H1 (cell line): ENCODE measurements around the gene CRYM.
A peak's percentile ranks its signal among the peaks of the same experiment; 100 is the strongest.

Experiments used
- CTCF ChIP-seq, 3 experiments: IDR thresholded peaks; 1 replicate in 2 of 3; 2 replicates in 1 of 3; pipeline versions ENCODE4 v1.5.1 to v1.6.1; 2011; ENCODE audit warnings: low read length in 3 of 3, mild to moderate bottlenecking in 3 of 3, inconsistent platforms in 2 of 3, low read depth in 1 of 3, moderate library complexity in 1 of 3; ENCODE audit not compliant: insufficient read depth in 1 of 3; ENCODE audit errors: control extremely low read depth in 1 of 3
- EZH2 ChIP-seq: fragments of 200-600 bp; sonication (generic); IDR thresholded peaks from 2 replicates; pipeline ENCODE4 v1.7.1; 2012; ENCODE audit warnings: low read depth, mild to moderate bottlenecking, moderate library complexity, low read length, inconsistent platforms; ENCODE audit not compliant: severe bottlenecking
- POLR2A ChIP-seq, 2 experiments: IDR thresholded peaks; 1 replicate in 1 of 2; 2 replicates in 1 of 2; pipeline ENCODE4 v1.6.1; 2011; ENCODE audit warnings: low read depth in 2 of 2, low read length in 2 of 2, mild to moderate bottlenecking in 2 of 2; ENCODE audit errors: control extremely low read depth in 1 of 2
- POLR2AphosphoS5 ChIP-seq: IDR thresholded peaks from 2 replicates; pipeline ENCODE4 v1.6.1; 2011; ENCODE audit warnings: low read depth, low read length
- ZNF274 ChIP-seq: IDR thresholded peaks from 2 replicates; pipeline ENCODE4 v1.7.0; 2012; ENCODE audit warnings: low read length, borderline replicate concordance; ENCODE audit errors: extremely low read depth

- TF ChIP-seq CTCF (IDR thresholded peaks at IDR 0.05; ENCODE audit: control extremely low read depth in 1 of 3, insufficient read depth in 1 of 3, low read depth in 1 of 3, low read length in 3 of 3) (no peak), POLR2A (IDR thresholded peaks at IDR 0.05; ENCODE audit: control extremely low read depth in 1 of 2, low read depth in 2 of 2, low read length in 2 of 2) (no peak), ZNF274 (no peak), EZH2 (peak; percentile 23), POLR2AphosphoS5 (no peak)
Measured at GRCh38 chr16:21277045-21277926, 804 bp downstream of the CRYM start.
